GM12864 (cell line): ENCODE results near the gene PTPA.
"Not testable (repeated sequence)": the region's sequence is repeated elsewhere in the genome, so short reads cannot be mapped to it uniquely, and the experiment has no call there.

Experiments
- DNase-seq: peaks from one replicate; pipeline ENCODE4 v3.0.0-alpha.2; 2011; ENCODE audit warnings: low read depth
- H3K4me3 ChIP-seq: 2 replicates; pipeline ENCODE4 v1.5.1; 2011; ENCODE audit warnings: mild to moderate bottlenecking, low read depth, low read length, control low read depth
- TF ChIP-seq, protein P1 (sequence below): IDR thresholded peaks from 2 replicates; pipeline ENCODE4 v1.5.1; 2011; ENCODE audit warnings: low read depth, mild to moderate bottlenecking, moderate library complexity, low read length, control low read depth, inconsistent platforms; ENCODE audit errors: missing control alignments

PTPA gene

GRCh38 chr9:129122133-129122532, 10.9 kb downstream of the PTPA start:
- TF ChIP-seq, protein P1, sequence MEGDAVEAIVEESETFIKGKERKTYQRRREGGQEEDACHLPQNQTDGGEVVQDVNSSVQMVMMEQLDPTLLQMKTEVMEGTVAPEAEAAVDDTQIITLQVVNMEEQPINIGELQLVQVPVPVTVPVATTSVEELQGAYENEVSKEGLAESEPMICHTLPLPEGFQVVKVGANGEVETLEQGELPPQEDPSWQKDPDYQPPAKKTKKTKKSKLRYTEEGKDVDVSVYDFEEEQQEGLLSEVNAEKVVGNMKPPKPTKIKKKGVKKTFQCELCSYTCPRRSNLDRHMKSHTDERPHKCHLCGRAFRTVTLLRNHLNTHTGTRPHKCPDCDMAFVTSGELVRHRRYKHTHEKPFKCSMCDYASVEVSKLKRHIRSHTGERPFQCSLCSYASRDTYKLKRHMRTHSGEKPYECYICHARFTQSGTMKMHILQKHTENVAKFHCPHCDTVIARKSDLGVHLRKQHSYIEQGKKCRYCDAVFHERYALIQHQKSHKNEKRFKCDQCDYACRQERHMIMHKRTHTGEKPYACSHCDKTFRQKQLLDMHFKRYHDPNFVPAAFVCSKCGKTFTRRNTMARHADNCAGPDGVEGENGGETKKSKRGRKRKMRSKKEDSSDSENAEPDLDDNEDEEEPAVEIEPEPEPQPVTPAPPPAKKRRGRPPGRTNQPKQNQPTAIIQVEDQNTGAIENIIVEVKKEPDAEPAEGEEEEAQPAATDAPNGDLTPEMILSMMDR: no peak
- no peak for DNase-seq
- no peak overlapping the region for H3K4me3 ChIP-seq

DNA sequence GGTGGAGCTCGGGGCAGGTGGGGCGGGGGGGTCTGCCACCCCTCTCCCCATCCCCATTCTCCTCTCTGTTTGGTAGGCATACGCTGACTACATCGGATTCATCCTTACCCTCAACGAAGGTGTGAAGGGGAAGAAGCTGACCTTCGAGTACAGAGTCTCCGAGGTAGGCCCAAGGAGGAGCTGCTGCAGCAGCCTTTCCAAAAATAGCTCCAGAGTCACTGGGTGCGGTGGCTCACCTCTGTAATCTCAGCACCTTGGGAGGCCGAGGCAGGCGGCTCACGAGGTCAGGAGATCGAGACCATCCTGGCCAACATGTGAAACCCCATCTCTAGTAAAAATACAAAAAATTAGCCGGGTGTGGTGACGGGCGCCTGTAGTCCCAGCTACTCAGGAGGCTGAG, 11.8 kb downstream of the PTPA start:
- not testable (repeated sequence) for DNase-seq, H3K4me3 ChIP-seq

- H3K4me3 ChIP-seq: no peak overlapping the region
- no peak for DNase-seq
- TF ChIP-seq, protein P1: no peak
Observed at GRCh38 chr9:129124506-129125069, 13.4 kb downstream of the PTPA start.

DNA sequence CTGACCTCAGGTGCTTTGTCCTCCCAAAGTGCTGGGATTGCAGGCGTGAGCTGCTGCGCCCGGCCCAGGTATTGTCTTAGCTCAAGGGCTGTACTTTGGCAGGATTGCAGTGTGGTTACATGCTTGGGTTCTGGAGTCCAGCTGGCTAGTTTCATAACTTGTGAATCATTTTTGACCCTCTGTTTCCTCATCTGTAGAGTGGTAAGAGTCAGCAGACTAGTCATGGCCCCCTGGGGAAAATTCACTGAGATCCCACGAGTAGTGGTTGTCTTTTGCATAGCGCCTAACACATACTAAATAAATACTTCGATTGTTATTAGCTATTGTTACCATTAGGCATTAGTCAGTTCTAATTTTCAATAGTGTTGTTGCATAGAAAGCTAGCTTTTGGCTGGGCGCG, 14.3 kb downstream of the PTPA start:
- TF ChIP-seq, protein P1: no peak
- no peak overlapping the region for H3K4me3 ChIP-seq
- DNase-seq: no peak

GRCh38 chr9:129126749-129127618, 15.8 kb downstream of the PTPA start:
- no peak for DNase-seq
- TF ChIP-seq, protein P1: no peak
- no peak overlapping the region for H3K4me3 ChIP-seq

DNA sequence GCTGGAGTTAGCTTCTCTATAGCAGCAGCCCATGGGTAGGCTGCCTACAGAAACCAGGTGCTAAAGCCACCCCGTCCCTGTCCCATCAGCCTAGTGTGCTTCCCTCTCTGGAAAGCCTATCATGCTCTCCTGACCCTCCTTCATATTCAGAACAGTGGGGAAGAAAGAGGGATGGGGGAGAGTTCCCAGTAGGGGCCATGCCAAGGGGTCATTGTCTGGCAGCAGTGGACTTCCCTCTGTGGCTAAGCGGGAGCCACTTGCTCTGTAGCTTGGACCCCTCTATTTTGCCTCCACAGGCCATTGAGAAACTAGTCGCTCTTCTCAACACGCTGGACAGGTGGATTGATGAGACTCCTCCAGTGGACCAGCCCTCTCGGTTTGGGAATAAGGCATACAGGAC, 17.5 kb downstream of the PTPA start:
- TF ChIP-seq, protein P1: no peak
- no peak overlapping the region for H3K4me3 ChIP-seq
- no peak for DNase-seq

GRCh38 chr9:129130271-129130670, 19.1 kb downstream of the PTPA start:
- not testable (repeated sequence) for DNase-seq

DNA sequence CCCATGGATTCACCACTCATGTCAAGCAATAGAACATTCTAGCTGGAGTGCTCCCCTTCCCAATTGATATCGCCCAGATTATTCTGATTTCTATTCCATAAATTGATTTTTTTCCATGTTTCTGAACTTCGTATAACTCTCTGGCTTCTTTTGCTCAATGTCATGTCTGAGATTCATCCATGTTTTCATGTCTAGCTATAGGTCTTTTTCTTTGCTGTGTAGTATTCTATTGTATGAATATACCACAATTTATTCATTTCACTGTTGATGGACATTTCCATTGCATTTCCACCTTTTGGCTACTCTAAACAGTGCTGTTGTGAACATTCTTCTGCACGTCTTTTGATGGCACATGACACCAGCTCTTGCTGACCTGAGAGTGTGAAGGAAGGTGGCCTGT, 19.6 kb downstream of the PTPA start:
- no peak for DNase-seq
- no peak overlapping the region for H3K4me3 ChIP-seq
- TF ChIP-seq, protein P1: no peak

More at GRCh38 chr9:129130271-129130670, 19.1 kb downstream of the PTPA start:
- not testable (repeated sequence) for H3K4me3 ChIP-seq
